MM.1S (cell line): ENCODE data around the gene NKX6-2.

Experiments
- DNase-seq: peaks from one replicate; pipeline ENCODE4 v3.0.0-alpha.2; 2015
- H2AFZ ChIP-seq: fragments of 300-600 bp; sonication (generic); 2 replicates; pipeline ENCODE4 v1.6.0; 2016; ENCODE audit warnings: antibody characterized with exemption, low read length
- H3F3A ChIP-seq: fragments of 300-600 bp; sonication (generic); 2 replicates; pipeline ENCODE4 v1.6.1; 2016; ENCODE audit warnings: mild to moderate bottlenecking, antibody characterized with exemption, low read length, moderate library complexity, mixed read lengths; ENCODE audit not compliant: insufficient read depth
- H3K27ac ChIP-seq: fragments of 300-600 bp; sonication (generic); 2 replicates; pipeline ENCODE4 v1.5.1; 2016; ENCODE audit warnings: mild to moderate bottlenecking, low read length
- H3K27me3 ChIP-seq: fragments of 300-600 bp; sonication (generic); replicated peaks from 2 replicates; pipeline ENCODE4 v1.6.0; 2016; ENCODE audit warnings: low read length; ENCODE audit not compliant: insufficient read depth
- H3K36me3 ChIP-seq: fragments of 300-600 bp; sonication (generic); replicated peaks from 2 replicates; pipeline ENCODE4 v1.6.1; 2016; ENCODE audit warnings: mild to moderate bottlenecking, low read length, mixed read lengths; ENCODE audit not compliant: insufficient read depth
- H3K4me1 ChIP-seq: fragments of 300-600 bp; sonication (generic); 2 replicates; pipeline ENCODE4 v1.6.1; 2016; ENCODE audit warnings: low read length, mixed read lengths
- H3K4me2 ChIP-seq: fragments of 300-600 bp; sonication (generic); 2 replicates; pipeline ENCODE4 v1.6.0; 2016; ENCODE audit warnings: low read depth, low read length
- H3K4me3 ChIP-seq: fragments of 300-600 bp; sonication (generic); 2 replicates; pipeline ENCODE4 v1.5.1; 2016; ENCODE audit warnings: low read length, mixed read lengths
- H3K79me2 ChIP-seq: fragments of 300-600 bp; sonication (generic); 2 replicates; pipeline ENCODE4 v1.6.1; 2016; ENCODE audit warnings: mixed run types, low read length, mixed read lengths
- H3K9ac ChIP-seq: fragments of 300-600 bp; sonication (generic); 2 replicates; pipeline ENCODE4 v1.6.1; 2016; ENCODE audit warnings: low read length, mixed read lengths
- H3K9me2 ChIP-seq: fragments of 300-600 bp; sonication (generic); replicated peaks from 2 replicates; pipeline ENCODE4 v1.6.1; 2016; ENCODE audit warnings: mild to moderate bottlenecking, low read length, mixed read lengths; ENCODE audit not compliant: insufficient read depth
- H3K9me3 ChIP-seq: fragments of 300-600 bp; sonication (generic); replicated peaks from 2 replicates; pipeline ENCODE4 v1.6.1; 2016; ENCODE audit warnings: mild to moderate bottlenecking, low read length, mixed read lengths; ENCODE audit not compliant: insufficient read depth
- H4K20me1 ChIP-seq: fragments of 300-600 bp; sonication (generic); 2 replicates; pipeline ENCODE4 v1.6.1; 2016; ENCODE audit warnings: mild to moderate bottlenecking, low read length, moderate library complexity, mixed read lengths; ENCODE audit not compliant: insufficient read depth
- CTCF ChIP-seq: fragments of 300-600 bp; sonication (generic); IDR thresholded peaks from 2 replicates; pipeline ENCODE4 v1.5.1; 2016; ENCODE audit warnings: antibody characterized with exemption, low read length, mixed read lengths
- EZH2 ChIP-seq: fragments of 300-600 bp; sonication (generic); optimal IDR thresholded peaks from 2 replicates; pipeline ENCODE3; 2017; ENCODE audit warnings: low read depth, mild to moderate bottlenecking, antibody characterized with exemption, low read length, mixed read lengths
- EZH2phosphoT487 ChIP-seq: fragments of 300-600 bp; sonication (generic); IDR thresholded peaks from 2 replicates; pipeline ENCODE4 v1.6.1; 2018; ENCODE audit warnings: antibody characterized with exemption, low read length

NKX6-2 gene

GRCh38 chr10:132742167-132742836 is 43.6 kb downstream of the NKX6-2 start:
- Histone ChIP-seq H3K27ac (no peak overlapping the region), H2AFZ (no peak overlapping the region), H3K4me1 (no peaks in the 10 kb centered on the region), H3K4me3 (no peak overlapping the region), H3F3A (no peaks in the 10 kb centered on the region), H3K9me2 (no peaks in the 10 kb centered on the region), H3K4me2 (no peak overlapping the region), H3K79me2 (no peaks in the 10 kb centered on the region), H4K20me1 (no peaks in the 10 kb centered on the region), H3K9ac (no peak overlapping the region), H3K9me3 (no peaks in the 10 kb centered on the region), H3K36me3 (no peaks in the 10 kb centered on the region), H3K27me3 (no peaks in the 10 kb centered on the region)
- no peak for DNase-seq
- TF ChIP-seq EZH2 (no peak), CTCF (no peak), EZH2phosphoT487 (no peak)

- Histone ChIP-seq H3K4me2 (no peak overlapping the region), H3K27ac (no peak overlapping the region), H3K36me3 (no peaks in the 10 kb centered on the region), H3K27me3 (no peaks in the 10 kb centered on the region), H3F3A (no peaks in the 10 kb centered on the region), H3K9me2 (no peaks in the 10 kb centered on the region), H3K9ac (no peak overlapping the region), H3K9me3 (no peaks in the 10 kb centered on the region), H3K79me2 (no peaks in the 10 kb centered on the region), H2AFZ (no peak overlapping the region), H3K4me3 (no peak overlapping the region), H3K4me1 (no peaks in the 10 kb centered on the region), H4K20me1 (no peaks in the 10 kb centered on the region)
- TF ChIP-seq EZH2 = no peak
- TF ChIP-seq EZH2phosphoT487 = no peak
- no peak for TF ChIP-seq CTCF
- no peak for DNase-seq
These were observed 45.4 kb downstream of the NKX6-2 start for GRCh38 chr10:132740588-132740987.

GRCh38 chr10:132739225-132739613 is 46.7 kb downstream of the NKX6-2 start:
- Histone ChIP-seq H4K20me1 (no peaks in the 10 kb centered on the region), H3K9ac (no peak overlapping the region), H3K4me2 (no peak overlapping the region), H3K27me3 (no peaks in the 10 kb centered on the region), H3K9me2 (no peaks in the 10 kb centered on the region), H3K79me2 (no peaks in the 10 kb centered on the region), H2AFZ (no peak overlapping the region), H3K9me3 (no peaks in the 10 kb centered on the region), H3F3A (no peaks in the 10 kb centered on the region), H3K36me3 (no peaks in the 10 kb centered on the region), H3K4me3 (no peak overlapping the region), H3K27ac (no peak overlapping the region), H3K4me1 (no peaks in the 10 kb centered on the region)
- TF ChIP-seq EZH2phosphoT487 = no peak
- TF ChIP-seq CTCF = no peak
- TF ChIP-seq EZH2 = no peak
- DNase-seq = no peak
